GM12878 (cell line): Measurements from ENCODE around the gene HIRIP3. TPM values are rescaled to one million over a fixed set of nuclear protein-coding genes. Genes with fewer than 3 reads are reported as not detected.

Experiments used
- ATAC-seq: fragments of 200-7000 bp; cut with Tn5 transposase; 3 replicates; pipeline ENCODE4 v1.9.1; 2020; ENCODE audit warnings: mild to moderate bottlenecking, moderate library complexity
- BruUV-seq: library from RNA; stranded (reverse); fragments of 400-500 nt; replicated peaks from 2 replicates; lab custom pipeline; 2021; lab: Mats Ljungman, UMichigan
- CTCF ChIA-PET: fragments of 300-600 bp; sonication (Branson Sonifier 250); formaldehyde crosslinking; extraction: SDS; loops from one replicate; lab custom pipeline; 2021; ENCODE audit warnings: inconsistent platforms; lab: Yijun Ruan, JAX
- POLR2A ChIA-PET: fragments of 350-600 bp; formaldehyde crosslinking; extraction: SDS; loops from one replicate; lab custom pipeline; 2021; ENCODE audit warnings: inconsistent platforms; lab: Charles Lee
- RAD21 ChIA-PET: fragments of 300-600 bp; sonication (Branson Sonifier 250); formaldehyde crosslinking; loops from one replicate; lab custom pipeline; 2023; ENCODE audit warnings: antibody characterized with exemption; ENCODE audit not compliant: unreplicated experiment; lab: Charles Lee
- SMC1A ChIA-PET: fragments of 300-600 bp; sonication (Branson Sonifier 250); formaldehyde crosslinking; loops from one replicate; lab custom pipeline; 2023; ENCODE audit not compliant: unreplicated experiment, uncharacterized antibody; lab: Charles Lee
- DNase-seq: peaks from one replicate; pipeline ENCODE4 v3.0.0-alpha.2; 2011; ENCODE audit warnings: low read depth, low spot score
- FAIRE-seq: peaks from 3 replicates; lab custom pipeline; 2011; peaks lifted over from hg19 to GRCh38; lab: Jason Lieb, UNC
- H2AFZ ChIP-seq: 2 replicates; pipeline ENCODE4 v1.6.0; 2011; ENCODE audit warnings: low read depth, low read length, control low read depth; ENCODE audit not compliant: control insufficient read depth
- H3K27ac ChIP-seq: 2 replicates; pipeline ENCODE4 v1.5.1; 2011; ENCODE audit warnings: control low read depth; ENCODE audit not compliant: control insufficient read depth, insufficient read depth
- H3K27me3 ChIP-seq, 2 experiments: replicated peaks in 1 of 2; 2 replicates each; pipeline versions ENCODE4 v1.6.0 to v1.6.1; 2011; ENCODE audit warnings: low read length in 1 of 2; ENCODE audit not compliant: control insufficient read depth in 2 of 2, insufficient read depth in 2 of 2
- H3K36me3 ChIP-seq, 2 experiments: 2 replicates each; pipeline ENCODE4 v1.5.1; 2011; ENCODE audit warnings: low read length in 1 of 2; ENCODE audit not compliant: control insufficient read depth in 2 of 2, insufficient read depth in 2 of 2
- H3K4me1 ChIP-seq: 2 replicates; pipeline ENCODE4 v1.6.1; 2011; ENCODE audit warnings: mild to moderate bottlenecking, low read length, moderate library complexity, mixed read lengths; ENCODE audit not compliant: control insufficient read depth, insufficient read depth
- H3K4me2 ChIP-seq: 2 replicates; pipeline ENCODE4 v1.6.0; 2011; ENCODE audit warnings: control low read depth; ENCODE audit not compliant: control insufficient read depth, insufficient read depth
- H3K4me3 ChIP-seq: fragments of 200-600 bp; sonication (generic); 2 replicates; pipeline ENCODE4 v1.5.1; 2016
- H3K79me2 ChIP-seq: 2 replicates; pipeline ENCODE4 v1.6.0; 2011; ENCODE audit warnings: low read length; ENCODE audit not compliant: control insufficient read depth, insufficient read depth
- H3K9ac ChIP-seq: 2 replicates; pipeline ENCODE4 v1.8.0; 2011; ENCODE audit warnings: low read length, control low read depth, mixed read lengths; ENCODE audit not compliant: control insufficient read depth, insufficient read depth
- H3K9me3 ChIP-seq: replicated peaks from 3 replicates; pipeline ENCODE4 v1.5.1; 2011; ENCODE audit warnings: mild to moderate bottlenecking, low read length; ENCODE audit not compliant: control insufficient read depth, insufficient read depth
- H4K20me1 ChIP-seq: 2 replicates; pipeline ENCODE4 v1.6.0; 2011; ENCODE audit not compliant: control insufficient read depth, insufficient read depth
- HDAC6 ChIP-seq: fragments of 200-600 bp; sonication (generic); IDR thresholded peaks from one replicate; pipeline ENCODE4 v1.8.0; 2017; ENCODE audit warnings: antibody characterized with exemption; ENCODE audit not compliant: unreplicated experiment
- HDGF ChIP-seq: fragments of 450-650 bp; IDR thresholded peaks from 2 replicates; pipeline ENCODE4 v1.6.1; 2016; ENCODE audit warnings: antibody characterized with exemption
- NR2C1 ChIP-seq: fragments of 450-650 bp; IDR thresholded peaks from 2 replicates; pipeline ENCODE4 v1.6.1; 2017; ENCODE audit warnings: antibody characterized with exemption, mild to moderate bottlenecking, moderate library complexity
- PAX8 ChIP-seq: fragments of 450-650 bp; IDR thresholded peaks from 2 replicates; pipeline ENCODE4 v1.6.1; 2017; ENCODE audit warnings: mild to moderate bottlenecking, moderate library complexity
- RAD51 ChIP-seq: fragments of 450-650 bp; IDR thresholded peaks from 2 replicates; pipeline ENCODE4 v1.6.1; 2016; ENCODE audit warnings: moderate library complexity, mild to moderate bottlenecking, inconsistent platforms
- SP1 ChIP-seq: IDR thresholded peaks from one replicate; pipeline ENCODE4 v1.6.1; 2011; ENCODE audit warnings: low read depth, low read length
- SPI1 ChIP-seq: IDR thresholded peaks from 2 replicates; pipeline ENCODE4 v1.6.1; 2011; ENCODE audit warnings: low read depth, mild to moderate bottlenecking, low read length, moderate library complexity, borderline replicate concordance; ENCODE audit not compliant: insufficient read depth
- ZNF274 ChIP-seq: IDR thresholded peaks from one replicate; pipeline ENCODE4 v1.8.0; 2011; ENCODE audit not compliant: insufficient read length, insufficient read depth
- ZNF384 ChIP-seq: IDR thresholded peaks from 2 replicates; pipeline ENCODE4 v1.6.1; 2012; ENCODE audit warnings: low read depth, mild to moderate bottlenecking, low read length, improper control_type of control experiment, borderline replicate concordance
- WGBS: methylation state at CpG from one replicate; pipeline ENCODE4 v1.1.6; 2016; ENCODE audit warnings: low lambda C conversion rate; ENCODE audit not compliant: insufficient replicate concordance, insufficient coverage; ENCODE audit errors: missing lambda C conversion rate; 5-methylcytosine and 5-hydroxymethylcytosine counted together
- in situ Hi-C: fragments of 300-500 bp; cut with MboI; formaldehyde crosslinking; loops from 9 replicates; pipeline ENCODE4 v1.14.3; 2018; ENCODE audit warnings: mixed read lengths
- intact Hi-C: fragments of 100-400 bp; cut with micrococcal nuclease; formaldehyde crosslinking; loops from one replicate; pipeline ENCODE4 v1.14.2; 2022; ENCODE audit not compliant: unreplicated experiment
- polyA plus RNA-seq, 11 experiments: library from polyadenylated mRNA; depleted of rRNA in 4 of 11; unstranded in 6 of 11; stranded (reverse) in 5 of 11; fragments of >200 nt; fragmentation: Nextera tagmentation in 4 of 11; fragmentation: Illumina TruSeq in 1 of 11; extraction: Ambion mirVana in 4 of 11; extraction: Trizol in 1 of 11; gene quantifications; 1 replicate in 1 of 11; 2 replicates in 10 of 11; pipeline versions ENCODE4 v1.2.1 to v1.2.3, GENCODE V29; 2011 to 2016; ENCODE audit warnings: inconsistent platforms in 2 of 11, missing spikeins in 2 of 11, low read depth in 1 of 11
- total RNA-seq, 4 experiments: library from RNA; depleted of rRNA in 3 of 4; stranded (reverse); fragments of >200 nt in 3 of 4; fragmentation: Illumina TruSeq in 1 of 4; extraction: Trizol in 1 of 4; gene quantifications; 2 replicates each; pipeline versions ENCODE4 v1.2.1 to v1.2.3, GENCODE V29; 2013 to 2021
- TF ChIP-seq, protein P1 (sequence below): fragments of 450-650 bp; IDR thresholded peaks from 2 replicates; pipeline ENCODE4 v1.6.1; 2014; ENCODE audit warnings: mild to moderate bottlenecking

HIRIP3 gene
- total and polyA plus RNA-seq, 10 of the 15 experiments (the other 5 are each of a cell fraction or from before 2014, with no cell fraction given) = 4.1 to 43.5 (median 23.9) TPM

DNA sequence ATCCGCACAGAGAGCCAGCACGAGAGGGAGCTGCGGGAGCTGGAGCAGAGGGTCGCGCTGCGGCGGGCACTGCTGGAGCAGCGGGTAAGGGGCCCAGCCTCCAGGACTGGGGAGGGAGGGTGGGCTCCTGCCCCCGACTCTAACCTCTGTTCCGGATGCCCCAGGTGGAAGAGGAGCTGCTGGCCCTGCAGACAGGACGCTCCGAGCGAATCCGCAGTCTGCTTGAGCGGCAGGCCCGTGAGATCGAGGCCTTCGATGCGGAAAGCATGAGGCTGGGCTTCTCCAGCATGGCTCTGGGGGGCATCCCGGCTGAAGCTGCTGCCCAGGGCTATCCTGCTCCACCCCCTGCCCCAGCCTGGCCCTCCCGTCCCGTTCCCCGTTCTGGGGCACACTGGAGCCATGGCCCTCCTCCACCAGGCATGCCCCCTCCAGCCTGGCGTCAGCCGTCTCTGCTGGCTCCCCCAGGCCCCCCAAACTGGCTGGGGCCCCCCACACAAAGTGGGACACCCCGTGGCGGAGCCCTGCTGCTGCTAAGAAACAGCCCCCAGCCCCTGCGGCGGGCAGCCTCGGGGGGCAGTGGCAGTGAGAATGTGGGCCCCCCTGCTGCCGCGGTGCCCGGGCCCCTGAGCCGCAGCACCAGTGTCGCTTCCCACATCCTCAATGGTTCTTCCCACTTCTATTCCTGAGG lies 4.4 kb downstream of the HIRIP3 start (continued):
- TF ChIP-seq, protein P1, sequence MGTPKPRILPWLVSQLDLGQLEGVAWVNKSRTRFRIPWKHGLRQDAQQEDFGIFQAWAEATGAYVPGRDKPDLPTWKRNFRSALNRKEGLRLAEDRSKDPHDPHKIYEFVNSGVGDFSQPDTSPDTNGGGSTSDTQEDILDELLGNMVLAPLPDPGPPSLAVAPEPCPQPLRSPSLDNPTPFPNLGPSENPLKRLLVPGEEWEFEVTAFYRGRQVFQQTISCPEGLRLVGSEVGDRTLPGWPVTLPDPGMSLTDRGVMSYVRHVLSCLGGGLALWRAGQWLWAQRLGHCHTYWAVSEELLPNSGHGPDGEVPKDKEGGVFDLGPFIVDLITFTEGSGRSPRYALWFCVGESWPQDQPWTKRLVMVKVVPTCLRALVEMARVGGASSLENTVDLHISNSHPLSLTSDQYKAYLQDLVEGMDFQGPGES = no peak
- TF ChIP-seq ZNF274 = no peak
- TF ChIP-seq SP1 = no peak
- no peak for TF ChIP-seq NR2C1
- TF ChIP-seq HDAC6 = no peak
- no peak for TF ChIP-seq SPI1
- TF ChIP-seq HDGF = no peak

DNA sequence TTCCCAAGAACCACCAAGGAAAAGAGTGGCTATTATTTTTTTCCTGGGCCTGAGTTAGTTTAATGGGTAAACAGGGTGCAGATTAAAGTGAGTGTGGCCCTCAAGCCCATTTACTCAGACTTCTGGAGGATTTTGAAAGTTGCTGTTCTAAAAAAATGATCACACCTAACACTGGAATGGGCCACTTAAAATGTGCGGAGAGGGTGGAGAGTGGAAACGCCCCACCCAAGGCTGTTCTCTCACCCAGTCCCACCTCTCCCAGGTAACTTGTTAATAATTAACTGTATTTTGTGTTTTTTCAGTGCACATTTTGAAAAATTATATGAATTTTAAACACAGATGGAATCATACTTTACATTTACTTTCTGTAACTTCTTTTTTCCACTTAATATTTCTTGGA lies 5.4 kb downstream of the HIRIP3 start:
- TF ChIP-seq PAX8 (no peak), ZNF384 (no peak), RAD51 (no peak)
- FAIRE-seq (no peak), ATAC-seq (no peak), DNase-seq (no peak)
- Histone ChIP-seq H3K9me3 (no peaks in the 10 kb centered on the region), H4K20me1 (no peaks in the 10 kb centered on the region), H3K27ac (no peak overlapping the region), H3K4me3 (no peak overlapping the region), H3K4me2 (no peak overlapping the region), H3K27me3 (no peaks in the 10 kb centered on the region), H2AFZ (no peak overlapping the region), H3K79me2 (peaks cover 5% of the 10 kb centered on the region; the same call in 1 of the 2 replicates), H3K4me1 (peaks cover 6% of the 10 kb centered on the region; the same call in 1 of the 2 replicates), H3K9ac (no peak overlapping the region), H3K36me3 (peaks cover 10 to 41% of the 10 kb centered on the region in 2 experiments; a peak in 3 of 4 replicates)
- POLR2A ChIA-PET = interaction anchor here (0.8 kb wide), 1 partner anchor 17 kb away, joined by 3 read pairs; the partner anchor contains the start of gene TAOK2
- WGBS = 94% methylated on average over 2 of the region's 2 CpGs
- CTCF ChIA-PET = no interaction called here
- RAD21 ChIA-PET = no interaction called here
- no TSS peak for BruUV-seq
- intact Hi-C loops (no loop called here), in situ Hi-C loops (no loop called here)
- SMC1A ChIA-PET = no interaction called here
